ENCODE data around the gene MISP. TPM values are rescaled to one million over a fixed set of nuclear protein-coding genes. Genes with fewer than 3 reads are reported as not detected.

The MISP gene
- total RNA-seq, 1 donor from 2014 or later: 0.49 TPM

DNA sequence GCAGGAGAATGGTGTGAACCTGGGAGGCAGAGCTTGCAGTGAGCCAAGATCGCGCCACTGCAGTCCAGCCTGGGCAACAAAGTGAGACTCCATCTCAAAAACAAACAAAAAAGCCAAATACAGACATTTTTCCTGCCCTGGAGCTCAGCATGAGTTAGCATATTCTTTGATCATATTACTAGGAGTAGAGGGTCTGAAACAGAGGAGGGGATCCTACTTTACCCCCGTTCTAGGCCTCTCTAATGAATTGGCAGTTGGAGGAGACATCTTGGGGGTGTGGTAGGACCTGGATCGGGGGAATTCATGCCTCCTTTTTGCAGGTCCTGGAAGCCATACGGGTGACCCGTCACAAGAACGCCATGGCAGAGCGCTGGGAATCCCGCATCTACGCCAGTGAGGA lies 12.3 kb downstream of the MISP start:
- Histone ChIP-seq H3K27me3 (no peaks in the 10 kb centered on the region), H3K9me3 (peaks cover 3% of the 10 kb centered on the region), H3K36me3 (no peaks in the 10 kb centered on the region), H3K27ac (no peak overlapping the region), H3K4me3 (no peak overlapping the region), H3K4me1 (no peaks in the 10 kb centered on the region)
- TF ChIP-seq POLR2AphosphoS5 (IDR thresholded peaks at IDR 0.05; ENCODE audit: insufficient read depth in 1 of 2, low read depth in 1 of 2) (no peak), POLR2A (IDR thresholded peaks at IDR 0.05) (no peak)
- TF ChIP-seq, protein P1, sequence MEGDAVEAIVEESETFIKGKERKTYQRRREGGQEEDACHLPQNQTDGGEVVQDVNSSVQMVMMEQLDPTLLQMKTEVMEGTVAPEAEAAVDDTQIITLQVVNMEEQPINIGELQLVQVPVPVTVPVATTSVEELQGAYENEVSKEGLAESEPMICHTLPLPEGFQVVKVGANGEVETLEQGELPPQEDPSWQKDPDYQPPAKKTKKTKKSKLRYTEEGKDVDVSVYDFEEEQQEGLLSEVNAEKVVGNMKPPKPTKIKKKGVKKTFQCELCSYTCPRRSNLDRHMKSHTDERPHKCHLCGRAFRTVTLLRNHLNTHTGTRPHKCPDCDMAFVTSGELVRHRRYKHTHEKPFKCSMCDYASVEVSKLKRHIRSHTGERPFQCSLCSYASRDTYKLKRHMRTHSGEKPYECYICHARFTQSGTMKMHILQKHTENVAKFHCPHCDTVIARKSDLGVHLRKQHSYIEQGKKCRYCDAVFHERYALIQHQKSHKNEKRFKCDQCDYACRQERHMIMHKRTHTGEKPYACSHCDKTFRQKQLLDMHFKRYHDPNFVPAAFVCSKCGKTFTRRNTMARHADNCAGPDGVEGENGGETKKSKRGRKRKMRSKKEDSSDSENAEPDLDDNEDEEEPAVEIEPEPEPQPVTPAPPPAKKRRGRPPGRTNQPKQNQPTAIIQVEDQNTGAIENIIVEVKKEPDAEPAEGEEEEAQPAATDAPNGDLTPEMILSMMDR (IDR thresholded peaks at IDR 0.05): no peak
- intact Hi-C loops (cut with DNase I): no loop called here
- DNase-seq (ENCODE audit: extremely low spot score in 2 of 2): no peak

DNA sequence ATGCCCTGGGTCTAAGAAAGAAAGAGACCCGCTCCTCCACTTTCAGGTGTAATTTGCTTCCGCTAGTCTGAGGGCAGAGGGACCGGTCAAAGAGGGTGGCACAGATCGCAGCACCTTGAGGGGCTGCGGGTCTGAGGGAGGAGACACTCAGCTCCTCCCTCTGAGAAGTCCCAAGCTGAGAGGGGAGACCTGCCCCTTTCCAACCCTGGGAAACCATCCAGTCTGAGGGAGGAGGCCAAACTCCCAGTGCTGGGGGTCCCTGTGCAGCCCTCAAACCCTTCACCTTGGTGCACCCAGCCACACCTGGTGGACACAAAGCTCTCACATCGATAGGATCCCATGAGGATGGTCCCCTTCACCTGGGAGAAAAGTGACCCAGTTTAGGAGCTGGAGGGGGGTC lies 13.0 kb downstream of the MISP start:
- no peak overlapping the region for H3K4me3 ChIP-seq
- no peak for DNase-seq (ENCODE audit: extremely low spot score in 2 of 2)
- H3K27me3 ChIP-seq: no peaks in the 10 kb centered on the region
- H3K9me3 ChIP-seq: no peaks in the 10 kb centered on the region
- no peak overlapping the region for H3K27ac ChIP-seq
- peaks cover 6% of the 10 kb centered on the region for H3K4me1 ChIP-seq
- TF ChIP-seq POLR2A (IDR thresholded peaks at IDR 0.05): no peak
- TF ChIP-seq, protein P1 (IDR thresholded peaks at IDR 0.05): no peak
- TF ChIP-seq POLR2AphosphoS5 (IDR thresholded peaks at IDR 0.05; ENCODE audit: insufficient read depth in 1 of 2, low read depth in 1 of 2): no peak
- H3K36me3 ChIP-seq: no peaks in the 10 kb centered on the region
- intact Hi-C loops (cut with DNase I): no loop called here

DNA sequence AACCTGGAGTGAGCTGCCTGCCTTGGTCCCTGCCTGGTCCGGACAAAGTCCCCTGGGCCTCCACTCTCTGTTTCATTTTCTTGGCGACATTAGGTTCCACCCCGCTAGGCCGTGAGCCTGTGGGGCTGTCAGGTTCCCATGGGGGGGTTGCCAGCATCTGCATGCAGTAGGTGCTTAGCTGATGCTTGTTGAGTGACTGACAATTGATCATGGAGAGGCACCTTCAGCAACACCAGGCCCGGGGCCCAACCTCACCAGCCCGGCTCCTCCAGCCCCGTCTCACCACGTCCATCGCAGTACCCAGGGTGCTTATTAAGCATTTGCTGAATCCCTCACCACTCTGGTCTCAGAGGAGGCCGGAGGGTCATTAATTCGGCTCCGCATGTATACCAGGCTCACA lies 13.4 kb downstream of the MISP start:
- DNase-seq (ENCODE audit: extremely low spot score in 2 of 2): no peak
- intact Hi-C loops (cut with DNase I): no loop called here
- no peaks in the 10 kb centered on the region for H3K27me3 ChIP-seq
- H3K36me3 ChIP-seq: no peaks in the 10 kb centered on the region
- peaks cover 9% of the 10 kb centered on the region for H3K4me1 ChIP-seq
- no peak overlapping the region for H3K27ac ChIP-seq
- H3K9me3 ChIP-seq: no peaks in the 10 kb centered on the region
- no peak overlapping the region for H3K4me3 ChIP-seq
- no peak for TF ChIP-seq POLR2AphosphoS5 (IDR thresholded peaks at IDR 0.05; ENCODE audit: insufficient read depth in 1 of 2, low read depth in 1 of 2)
- TF ChIP-seq POLR2A (IDR thresholded peaks at IDR 0.05): no peak
- TF ChIP-seq, protein P1 (IDR thresholded peaks at IDR 0.05): no peak

DNA sequence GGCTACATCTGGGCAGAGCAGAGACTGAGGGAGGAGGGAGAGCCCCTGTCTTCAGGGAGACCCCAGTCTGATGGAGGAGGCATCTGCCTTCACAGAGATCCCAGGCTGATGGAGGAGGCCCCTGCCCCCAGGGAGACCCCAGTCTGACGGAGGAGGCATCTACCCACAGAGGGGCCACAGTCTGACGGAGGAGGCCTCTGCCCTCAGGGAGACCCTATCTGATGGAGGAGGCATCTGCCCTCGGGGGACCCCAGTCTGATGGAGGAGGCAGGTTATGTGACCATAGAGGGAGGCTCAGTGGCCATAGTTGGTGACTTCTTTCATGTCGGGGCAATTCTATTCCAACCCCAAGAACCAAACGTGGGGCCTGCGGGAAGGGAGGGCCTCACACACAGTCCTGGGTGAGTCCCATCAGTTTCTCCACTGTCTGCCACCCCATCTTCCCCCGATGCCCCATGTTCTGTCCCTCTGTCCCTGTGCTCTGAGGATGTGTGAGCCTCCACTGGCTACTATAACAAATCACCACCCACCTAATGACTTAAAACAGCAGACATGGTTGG lies 14.3 kb downstream of the MISP start:
- Histone ChIP-seq H3K9me3 (no peaks in the 10 kb centered on the region), H3K27ac (no peak overlapping the region), H3K4me3 (no peak overlapping the region), H3K36me3 (no peaks in the 10 kb centered on the region), H3K4me1 (peaks cover 10% of the 10 kb centered on the region), H3K27me3 (no peaks in the 10 kb centered on the region)
- intact Hi-C loops (cut with DNase I): loop anchor here (5.0 kb wide), 1 partner anchor 222 kb away; no protein-coding TSS in a partner anchor
- DNase-seq (ENCODE audit: extremely low spot score in 2 of 2): no peak
- TF ChIP-seq POLR2AphosphoS5 (IDR thresholded peaks at IDR 0.05; ENCODE audit: insufficient read depth in 1 of 2, low read depth in 1 of 2): no peak
- TF ChIP-seq, protein P1 (IDR thresholded peaks at IDR 0.05): no peak
- no peak for TF ChIP-seq POLR2A (IDR thresholded peaks at IDR 0.05)

DNA sequence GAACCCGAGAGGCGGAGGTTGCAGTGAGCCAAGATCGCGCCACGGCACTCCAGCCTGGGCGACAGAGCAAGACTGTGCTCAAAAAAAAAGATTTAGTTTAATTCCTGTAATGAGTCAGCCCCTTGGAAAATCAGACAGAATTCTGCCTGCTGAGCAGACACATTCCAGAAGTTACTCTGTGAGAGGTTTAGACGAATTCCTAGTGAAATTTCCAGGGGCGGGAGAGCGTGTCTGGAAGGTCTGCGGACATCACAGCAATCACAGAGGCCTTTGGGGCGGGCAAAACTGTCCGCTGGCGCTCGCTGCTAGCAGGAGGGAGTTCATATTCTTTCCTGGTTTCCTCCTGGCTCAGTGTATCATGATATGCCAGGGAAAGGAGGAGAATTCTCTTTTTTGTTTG lies 17.5 kb downstream of the MISP start:
- Histone ChIP-seq H3K27me3 (no peaks in the 10 kb centered on the region), H3K27ac (peak overlapping the region; percentile 46), H3K36me3 (no peaks in the 10 kb centered on the region), H3K9me3 (no peaks in the 10 kb centered on the region), H3K4me1 (peaks cover 18% of the 10 kb centered on the region), H3K4me3 (no peak overlapping the region)
- TF ChIP-seq, protein P1 (IDR thresholded peaks at IDR 0.05): no peak
- no peak for TF ChIP-seq POLR2AphosphoS5 (IDR thresholded peaks at IDR 0.05; ENCODE audit: insufficient read depth in 1 of 2, low read depth in 1 of 2)
- TF ChIP-seq POLR2A (IDR thresholded peaks at IDR 0.05): no peak
- intact Hi-C loops (cut with DNase I): loop anchor here (5.0 kb wide), 1 partner anchor 219 kb away; no protein-coding TSS in a partner anchor
- DNase-seq (ENCODE audit: extremely low spot score in 2 of 2): no peak

All from vagina (tissue), 2 donors.